Smooth muscle cell (in vitro differentiated cells): Measurements from ENCODE around the gene MAGI1. TPM values are rescaled to one million over a fixed set of nuclear protein-coding genes. Genes with fewer than 3 reads are reported as not detected.

Experiments
- DNase-seq: peaks from one replicate; lab custom pipeline; 2025; ENCODE audit not compliant: unreplicated experiment; lab: John Stamatoyannopoulos, UW
- H2AFZ ChIP-seq: fragments of 200-600 bp; sonication (generic); 2 replicates; pipeline ENCODE4 v1.6.0; 2016; ENCODE audit warnings: antibody characterized with exemption, low read depth, mild to moderate bottlenecking
- H3F3A ChIP-seq: fragments of 200-600 bp; sonication (generic); 2 replicates; pipeline ENCODE4 v1.6.0; 2017; ENCODE audit warnings: antibody characterized with exemption, low read depth
- H3K27ac ChIP-seq: fragments of 200-600 bp; sonication (generic); 2 replicates; pipeline ENCODE4 v1.5.1; 2016; ENCODE audit warnings: low read depth, mild to moderate bottlenecking
- H3K27me3 ChIP-seq: fragments of 200-600 bp; sonication (generic); 2 replicates; pipeline ENCODE4 v1.6.1; 2016; ENCODE audit warnings: low read depth, mild to moderate bottlenecking
- H3K36me3 ChIP-seq: fragments of 200-600 bp; sonication (generic); 2 replicates; pipeline ENCODE4 v1.5.1; 2016; ENCODE audit warnings: low read depth
- H3K4me1 ChIP-seq: fragments of 200-600 bp; sonication (generic); 2 replicates; pipeline ENCODE4 v1.5.1; 2016; ENCODE audit warnings: low read depth
- H3K4me2 ChIP-seq: fragments of 200-600 bp; sonication (generic); 2 replicates; pipeline ENCODE4 v1.6.0; 2016; ENCODE audit warnings: mild to moderate bottlenecking
- H3K4me3 ChIP-seq: fragments of 200-600 bp; sonication (generic); 2 replicates; pipeline ENCODE4 v1.5.1; 2016; ENCODE audit warnings: mild to moderate bottlenecking
- H3K79me2 ChIP-seq: fragments of 200-600 bp; sonication (generic); 2 replicates; pipeline ENCODE4 v1.6.0; 2016; ENCODE audit warnings: low read depth, mild to moderate bottlenecking
- H3K9ac ChIP-seq: fragments of 200-600 bp; sonication (generic); 2 replicates; pipeline ENCODE4 v1.6.0; 2016; ENCODE audit warnings: low read depth
- H3K9me3 ChIP-seq: fragments of 200-600 bp; sonication (generic); replicated peaks from 2 replicates; pipeline ENCODE4 v1.5.1; 2016; ENCODE audit warnings: low read depth
- H4K20me1 ChIP-seq: fragments of 200-600 bp; sonication (generic); 2 replicates; pipeline ENCODE4 v1.6.0; 2016; ENCODE audit warnings: low read depth
- CTCF ChIP-seq: fragments of 200-600 bp; sonication (generic); IDR thresholded peaks from 2 replicates; pipeline ENCODE4 v1.5.1; 2017; ENCODE audit warnings: borderline replicate concordance, mild to moderate bottlenecking, antibody characterized with exemption; ENCODE audit not compliant: insufficient read depth, poor library complexity, severe bottlenecking
- WGBS: methylation state at CpG from one replicate; pipeline ENCODE4 v1.1.7; 2016; ENCODE audit warnings: low lambda C conversion rate; 5-methylcytosine and 5-hydroxymethylcytosine counted together
- polyA plus RNA-seq: library from polyadenylated mRNA; unstranded; fragments of >200 nt; fragmentation: Nextera tagmentation; extraction: Ambion mirVana; gene quantifications from 2 replicates; pipeline ENCODE4 v1.2.1, GENCODE V29; 2016
- total RNA-seq: library from RNA; depleted of rRNA; stranded (reverse); fragments of >200 nt; gene quantifications from 2 replicates; pipeline ENCODE4 v1.2.3, GENCODE V29; 2014

Gene MAGI1
- total and polyA plus RNA-seq, 2 experiments from 2014 or later = 9.9 to 23.3 TPM

GRCh38 chr3:65787340-65787739 lies 251.4 kb downstream of the MAGI1 start:
- Histone ChIP-seq H3K4me2 (no peak overlapping the region), H3K9ac (no peak overlapping the region), H2AFZ (no peak overlapping the region), H3K79me2 (peaks cover 5% of the 10 kb centered on the region), H3K36me3 (no peaks in the 10 kb centered on the region), H3K4me1 (no peaks in the 10 kb centered on the region), H3K27ac (no peak overlapping the region), H3F3A (no peaks in the 10 kb centered on the region), H4K20me1 (peaks cover 26% of the 10 kb centered on the region), H3K27me3 (no peaks in the 10 kb centered on the region), H3K4me3 (no peak overlapping the region), H3K9me3 (no peaks in the 10 kb centered on the region)
- no peak for DNase-seq
- 45% methylated on average over 5 of the region's 5 CpGs for WGBS
- TF ChIP-seq CTCF = no peak

GRCh38 chr3:65786890-65787289 lies 251.8 kb downstream of the MAGI1 start:
- no peak overlapping the region for H2AFZ ChIP-seq
- peaks cover 31% of the 10 kb centered on the region for H4K20me1 ChIP-seq
- no peaks in the 10 kb centered on the region for H3K27me3 ChIP-seq
- no peak overlapping the region for H3K4me2 ChIP-seq
- WGBS = 69% methylated on average over 3 of the region's 3 CpGs
- no peak overlapping the region for H3K9ac ChIP-seq
- no peak overlapping the region for H3K27ac ChIP-seq
- no peaks in the 10 kb centered on the region for H3K36me3 ChIP-seq
- H3F3A ChIP-seq = no peaks in the 10 kb centered on the region
- H3K9me3 ChIP-seq = no peaks in the 10 kb centered on the region
- H3K4me3 ChIP-seq = no peak overlapping the region
- no peak for DNase-seq
- no peak for TF ChIP-seq CTCF
- no peaks in the 10 kb centered on the region for H3K4me1 ChIP-seq
- peaks cover 6% of the 10 kb centered on the region for H3K79me2 ChIP-seq

DNA sequence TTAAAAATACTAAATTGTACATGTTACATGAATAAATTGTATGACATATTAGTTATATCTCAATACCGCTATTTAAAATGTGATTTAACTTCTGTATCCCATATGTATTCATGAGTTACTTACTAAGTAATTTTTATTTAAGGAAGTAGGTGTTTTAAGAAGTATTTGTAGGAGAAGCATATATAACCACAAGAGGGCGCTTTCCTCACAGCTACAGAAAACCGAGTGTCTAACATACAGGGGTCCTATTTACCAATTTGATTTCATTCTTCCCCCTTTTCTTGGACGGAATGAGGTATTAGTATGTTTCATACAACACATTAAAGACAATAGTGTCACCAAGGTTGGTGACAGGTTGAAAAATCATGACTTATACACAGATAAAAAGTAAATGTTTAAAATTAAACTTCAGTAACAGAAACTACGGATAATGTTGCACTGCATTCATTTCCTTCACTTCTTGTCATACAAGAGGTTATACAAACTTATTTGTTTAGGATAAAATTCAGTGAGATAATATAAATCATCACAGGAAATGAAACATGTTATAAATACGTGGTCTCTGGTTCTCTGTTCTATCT lies 253.6 kb downstream of the MAGI1 start:
- Histone ChIP-seq H4K20me1 (peaks cover 35% of the 10 kb centered on the region), H3K4me1 (no peaks in the 10 kb centered on the region), H3K9me3 (no peaks in the 10 kb centered on the region), H3K4me3 (no peak overlapping the region), H3K27me3 (no peaks in the 10 kb centered on the region), H3K36me3 (no peaks in the 10 kb centered on the region), H3F3A (no peaks in the 10 kb centered on the region), H3K27ac (no peak overlapping the region), H3K79me2 (peaks cover 6% of the 10 kb centered on the region), H3K9ac (no peak overlapping the region), H2AFZ (no peak overlapping the region), H3K4me2 (no peak overlapping the region)
- WGBS = 33% methylated on average over 6 of the region's 6 CpGs
- no peak for DNase-seq
- TF ChIP-seq CTCF = peak; percentile 80

DNA sequence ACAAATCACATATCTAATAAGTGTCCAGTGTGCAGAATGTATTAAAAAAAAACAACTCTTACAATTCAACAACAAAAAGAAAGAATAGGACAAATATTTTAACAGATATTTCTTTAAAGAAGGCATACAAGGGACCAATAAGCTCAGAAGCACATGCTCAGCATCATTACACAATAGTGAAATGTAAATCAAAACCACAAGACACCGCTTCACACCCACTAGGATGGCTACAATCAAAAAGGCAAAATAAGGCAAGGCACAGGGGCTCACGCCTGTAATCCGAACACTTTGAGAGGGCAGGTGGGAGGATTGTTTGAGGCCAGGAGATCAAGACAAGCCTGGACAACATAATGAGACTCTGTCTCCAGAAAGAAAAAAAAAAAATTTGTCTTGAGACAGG lies 255.6 kb downstream of the MAGI1 start:
- no peaks in the 10 kb centered on the region for H3K27me3 ChIP-seq
- H3K4me1 ChIP-seq = no peaks in the 10 kb centered on the region
- H2AFZ ChIP-seq = no peak overlapping the region
- no peak for DNase-seq
- no peaks in the 10 kb centered on the region for H3K36me3 ChIP-seq
- H4K20me1 ChIP-seq = peaks cover 32% of the 10 kb centered on the region
- peaks cover 6% of the 10 kb centered on the region for H3K79me2 ChIP-seq
- H3F3A ChIP-seq = no peaks in the 10 kb centered on the region
- no peak for TF ChIP-seq CTCF
- no peak overlapping the region for H3K4me2 ChIP-seq
- WGBS = 89% methylated on average over 3 of the region's 3 CpGs
- no peak overlapping the region for H3K4me3 ChIP-seq
- no peak overlapping the region for H3K27ac ChIP-seq
- H3K9me3 ChIP-seq = no peaks in the 10 kb centered on the region
- no peak overlapping the region for H3K9ac ChIP-seq
